Neural progenitor cell (in vitro differentiated cells): ENCODE measurements around the gene ITPK1. TPM values are rescaled to one million over a fixed set of nuclear protein-coding genes. Genes with fewer than 3 reads are reported as not detected.

ENCODE experiments used
- DNase-seq: peaks from one replicate; pipeline ENCODE4 v3.0.0-alpha.2; 2016; ENCODE audit warnings: low spot score
- H2AFZ ChIP-seq: fragments of 200-600 bp; sonication (generic); replicated peaks from 2 replicates; pipeline ENCODE4 v1.6.1; 2016; ENCODE audit warnings: antibody characterized with exemption
- H3F3A ChIP-seq: fragments of 200-600 bp; sonication (generic); 2 replicates; pipeline ENCODE4 v1.6.1; 2016; ENCODE audit warnings: antibody characterized with exemption, low read depth
- H3K27ac ChIP-seq: fragments of 200-600 bp; sonication (generic); 2 replicates; pipeline ENCODE4 v1.5.1; 2016; ENCODE audit warnings: mild to moderate bottlenecking
- H3K27me3 ChIP-seq: fragments of 200-600 bp; sonication (generic); 2 replicates; pipeline ENCODE4 v1.6.1; 2016; ENCODE audit warnings: mild to moderate bottlenecking, moderate library complexity
- H3K36me3 ChIP-seq: fragments of 200-600 bp; sonication (generic); 2 replicates; pipeline ENCODE4 v1.5.1; 2016
- H3K4me1 ChIP-seq: fragments of 200-600 bp; sonication (generic); 2 replicates; pipeline ENCODE4 v1.6.1; 2016; ENCODE audit warnings: mixed run types
- H3K4me2 ChIP-seq: fragments of 200-600 bp; sonication (generic); 2 replicates; pipeline ENCODE4 v1.6.1; 2016
- H3K4me3 ChIP-seq: fragments of 200-600 bp; sonication (generic); 2 replicates; pipeline ENCODE4 v1.5.1; 2016
- H3K79me2 ChIP-seq: fragments of 200-600 bp; sonication (generic); 2 replicates; pipeline ENCODE4 v1.6.1; 2016; ENCODE audit warnings: low read depth
- H3K9ac ChIP-seq: fragments of 200-600 bp; sonication (generic); 2 replicates; pipeline ENCODE4 v1.6.1; 2016
- H3K9me3 ChIP-seq: fragments of 200-600 bp; sonication (generic); 2 replicates; pipeline ENCODE4 v1.5.1; 2016; ENCODE audit warnings: low read depth
- H4K20me1 ChIP-seq: fragments of 200-600 bp; sonication (generic); 2 replicates; pipeline ENCODE4 v1.6.1; 2016; ENCODE audit warnings: low read depth
- H3K27ac Mint-ChIP-seq: 3 replicates; pipeline ENCODE4 v1.8.0; 2021; ENCODE audit warnings: mixed read lengths
- H3K27me3 Mint-ChIP-seq: 2 replicates; pipeline ENCODE4 v1.8.0; 2022; ENCODE audit warnings: low read depth, mild to moderate bottlenecking, inconsistent platforms, moderate library complexity, mixed read lengths; ENCODE audit not compliant: insufficient read depth
- H3K36me3 Mint-ChIP-seq: 3 replicates; pipeline ENCODE4 v1.8.0; 2021; ENCODE audit warnings: mixed read lengths
- H3K4me1 Mint-ChIP-seq: 3 replicates; pipeline ENCODE4 v1.8.0; 2021; ENCODE audit warnings: mixed read lengths
- H3K4me3 Mint-ChIP-seq: 3 replicates; pipeline ENCODE4 v1.8.0; 2021; ENCODE audit warnings: mild to moderate bottlenecking, moderate library complexity, mixed read lengths
- H3K9me3 Mint-ChIP-seq: 3 replicates; pipeline ENCODE4 v1.8.0; 2020; ENCODE audit warnings: mixed read lengths
- CTCF ChIP-seq: fragments of 200-600 bp; sonication (generic); IDR thresholded peaks from 2 replicates; pipeline ENCODE4 v1.5.1; 2017; ENCODE audit warnings: antibody characterized with exemption, mild to moderate bottlenecking
- EZH2 ChIP-seq: fragments of 200-600 bp; sonication (generic); IDR thresholded peaks from 2 replicates; pipeline ENCODE4 v1.6.1; 2017; ENCODE audit warnings: antibody characterized with exemption, mild to moderate bottlenecking, moderate library complexity
- EZH2phosphoT487 ChIP-seq: fragments of 200-600 bp; sonication (generic); IDR thresholded peaks from 2 replicates; pipeline ENCODE4 v1.6.1; 2017; ENCODE audit warnings: antibody characterized with exemption
- total RNA-seq: library from RNA; depleted of rRNA; stranded (reverse); fragments of >200 nt; gene quantifications from 2 replicates; pipeline ENCODE4 v1.2.3, GENCODE V29; 2015; ENCODE audit warnings: low replicate concordance

The ITPK1 gene
- total RNA-seq, 1 donor from 2014 or later: 25.8 TPM

GRCh38 chr14:93085911-93086310 lies 29.8 kb downstream of the ITPK1 start:
- peak; percentile 85 for DNase-seq
- Histone ChIP-seq H3K4me2 (peak overlapping the region; percentile 56), H3K4me3 (no peak overlapping the region), H4K20me1 (peaks cover 59% of the 10 kb centered on the region), H3F3A (peaks cover 12% of the 10 kb centered on the region), H3K79me2 (peaks cover 76% of the 10 kb centered on the region), H3K27me3 (no peaks in the 10 kb centered on the region), H3K9ac (no peak overlapping the region), H3K9me3 (no peaks in the 10 kb centered on the region), H3K36me3 (no peaks in the 10 kb centered on the region), H2AFZ (no peak overlapping the region), H3K4me1 (peaks cover 24% of the 10 kb centered on the region), H3K27ac (peak overlapping the region; percentile 9)
- Mint-ChIP-seq H3K36me3 (no peaks in the 10 kb centered on the region), H3K9me3 (peaks cover 3% of the 10 kb centered on the region), H3K27me3 (peaks cover 6% of the 10 kb centered on the region), H3K27ac (no peak overlapping the region), H3K4me3 (no peak overlapping the region), H3K4me1 (peaks cover 45% of the 10 kb centered on the region)
- TF ChIP-seq EZH2phosphoT487: no peak
- no peak for TF ChIP-seq EZH2
- TF ChIP-seq CTCF: no peak

- Histone ChIP-seq H4K20me1 (peaks cover 51% of the 10 kb centered on the region), H3K4me3 (no peak overlapping the region), H2AFZ (no peak overlapping the region), H3K4me2 (peak overlapping the region; percentile 25), H3K9me3 (no peaks in the 10 kb centered on the region), H3F3A (peaks cover 12% of the 10 kb centered on the region), H3K9ac (no peak overlapping the region), H3K4me1 (peaks cover 24% of the 10 kb centered on the region), H3K36me3 (no peaks in the 10 kb centered on the region), H3K27ac (no peak overlapping the region), H3K27me3 (no peaks in the 10 kb centered on the region), H3K79me2 (peaks cover 77% of the 10 kb centered on the region)
- no peak overlapping the region for H3K27ac Mint-ChIP-seq
- no peak for DNase-seq
- peaks cover 6% of the 10 kb centered on the region for H3K27me3 Mint-ChIP-seq
- H3K36me3 Mint-ChIP-seq: no peaks in the 10 kb centered on the region
- H3K4me3 Mint-ChIP-seq: no peak overlapping the region
- H3K4me1 Mint-ChIP-seq: peaks cover 41% of the 10 kb centered on the region
- H3K9me3 Mint-ChIP-seq: peaks cover 3% of the 10 kb centered on the region
- TF ChIP-seq EZH2phosphoT487: no peak
These were observed 30.6 kb downstream of the ITPK1 start for GRCh38 chr14:93084866-93085857.

- no peaks in the 10 kb centered on the region for H3K9me3 ChIP-seq
- Mint-ChIP-seq H3K36me3 (no peaks in the 10 kb centered on the region), H3K27me3 (peaks cover 6% of the 10 kb centered on the region), H3K27ac (no peak overlapping the region), H3K4me1 (peaks cover 33% of the 10 kb centered on the region), H3K9me3 (peaks cover 3% of the 10 kb centered on the region), H3K4me3 (no peak overlapping the region)
- H3K79me2 ChIP-seq: peaks cover 79% of the 10 kb centered on the region
- no peak for TF ChIP-seq EZH2phosphoT487
- no peak for TF ChIP-seq CTCF
- TF ChIP-seq EZH2: no peak
- no peak overlapping the region for H3K27ac ChIP-seq
- no peak overlapping the region for H2AFZ ChIP-seq
- no peak overlapping the region for H3K4me3 ChIP-seq
- H4K20me1 ChIP-seq: peaks cover 48% of the 10 kb centered on the region
- no peak overlapping the region for H3K9ac ChIP-seq
- H3F3A ChIP-seq: peaks cover 12% of the 10 kb centered on the region
- H3K27me3 ChIP-seq: no peaks in the 10 kb centered on the region
- peaks cover 17% of the 10 kb centered on the region for H3K4me1 ChIP-seq
- no peak for DNase-seq
- no peaks in the 10 kb centered on the region for H3K36me3 ChIP-seq
- H3K4me2 ChIP-seq: no peak overlapping the region
These were observed 31.3 kb downstream of the ITPK1 start for GRCh38 chr14:93084402-93084801.

- TF ChIP-seq EZH2phosphoT487 (no peak), EZH2 (no peak)
- Mint-ChIP-seq H3K4me1 (peaks cover 31% of the 10 kb centered on the region), H3K27ac (no peak overlapping the region), H3K27me3 (peaks cover 6% of the 10 kb centered on the region), H3K4me3 (no peak overlapping the region), H3K9me3 (peaks cover 3% of the 10 kb centered on the region), H3K36me3 (no peaks in the 10 kb centered on the region)
- peaks cover 12% of the 10 kb centered on the region for H3F3A ChIP-seq
- no peaks in the 10 kb centered on the region for H3K9me3 ChIP-seq
- peaks cover 44% of the 10 kb centered on the region for H4K20me1 ChIP-seq
- H3K4me1 ChIP-seq: peaks cover 16% of the 10 kb centered on the region
- H3K9ac ChIP-seq: no peak overlapping the region
- no peak for DNase-seq
- H3K4me2 ChIP-seq: no peak overlapping the region
- no peak overlapping the region for H3K27ac ChIP-seq
- H3K36me3 ChIP-seq: no peaks in the 10 kb centered on the region
- peaks cover 74% of the 10 kb centered on the region for H3K79me2 ChIP-seq
- H3K4me3 ChIP-seq: no peak overlapping the region
- H3K27me3 ChIP-seq: no peaks in the 10 kb centered on the region
- no peak overlapping the region for H2AFZ ChIP-seq
These were observed 31.8 kb downstream of the ITPK1 start for GRCh38 chr14:93083917-93084316.
